HG03135 (cell line): ENCODE data around the gene DNAJC5G.
"Not testable (repeated sequence)": the region's sequence is repeated elsewhere in the genome, so short reads cannot be mapped to it uniquely, and the experiment has no call there.

ENCODE experiments used
- ATAC-seq: cut with Tn5 transposase; IDR thresholded peaks from one replicate; pipeline ENCODE4 v1.9.1; 2021; ENCODE audit warnings: mild to moderate bottlenecking, moderate library complexity; ENCODE audit not compliant: unreplicated experiment

DNAJC5G gene

GRCh38 chr2:27251766-27252165 is 23.5 kb upstream of the DNAJC5G start:
- ATAC-seq: no peak

DNA sequence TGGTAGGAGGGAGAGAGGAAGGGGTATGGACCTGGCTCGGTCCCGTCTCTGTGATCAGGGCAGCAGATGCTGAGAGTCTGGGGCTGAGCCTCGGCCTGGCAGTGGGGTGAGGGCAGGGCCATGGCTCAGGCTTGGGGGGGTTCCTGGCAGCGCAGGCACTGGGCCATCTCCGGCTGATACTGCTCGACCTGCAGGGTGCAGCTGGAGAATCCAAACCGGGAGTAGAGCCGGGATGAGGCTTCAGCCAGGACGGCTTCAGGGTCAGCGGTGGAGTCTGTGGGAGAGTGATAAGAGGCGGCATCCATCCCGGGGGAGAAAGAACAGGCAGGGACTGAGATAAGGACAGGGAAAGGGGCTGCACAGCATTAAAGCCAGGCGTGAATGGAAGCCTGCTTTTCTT is 20.0 kb upstream of the DNAJC5G start:
- ATAC-seq: no peak

DNA sequence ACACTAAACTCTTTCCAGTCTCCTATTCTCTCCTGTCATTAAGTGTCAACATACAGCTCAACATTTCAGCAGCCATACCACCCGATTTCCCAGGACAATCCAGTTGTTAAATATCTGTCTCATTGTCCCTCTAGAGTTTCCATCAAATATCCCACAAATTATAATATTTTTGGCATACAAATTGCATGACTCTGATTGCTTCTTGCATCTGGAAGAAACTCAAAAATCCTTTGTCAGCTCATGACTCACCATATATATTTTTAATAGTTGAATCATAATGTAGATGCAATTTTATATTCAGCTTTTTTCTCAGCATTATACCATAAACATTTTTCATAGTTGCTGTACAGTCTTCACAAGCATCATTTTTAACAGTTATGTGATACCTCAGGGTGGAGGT is 19.6 kb upstream of the DNAJC5G start:
- ATAC-seq: no peak

DNA sequence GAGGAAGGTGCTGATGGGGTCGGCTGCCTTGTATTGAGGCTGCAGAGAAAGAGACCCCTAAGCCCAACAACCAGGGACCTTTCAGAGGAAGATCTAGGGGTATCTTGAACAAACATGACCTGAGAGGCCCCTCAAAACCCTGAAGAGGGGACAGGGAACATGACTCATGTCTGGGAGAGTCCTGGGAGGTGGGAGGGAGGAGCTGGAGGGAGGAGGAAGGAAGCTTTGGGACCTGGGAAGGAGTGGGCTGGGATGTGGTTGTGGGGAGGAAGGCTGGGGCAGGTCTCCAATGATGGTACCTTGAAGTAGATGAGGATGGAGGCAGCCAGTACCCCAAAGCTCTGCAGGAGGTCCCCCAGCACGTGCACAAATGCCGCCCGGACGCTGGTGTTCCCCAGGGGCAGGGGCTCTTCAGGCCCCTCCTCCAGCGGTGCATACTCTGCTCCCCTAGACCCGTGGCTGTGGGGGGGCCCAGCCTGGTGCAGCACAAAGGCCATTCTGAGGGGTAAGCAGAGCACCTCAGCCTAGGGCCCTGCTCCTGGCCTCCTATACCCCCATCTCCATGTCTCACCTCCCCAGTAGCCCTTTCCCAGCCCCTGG is 18.3 kb upstream of the DNAJC5G start:
- ATAC-seq: no peak

DNA sequence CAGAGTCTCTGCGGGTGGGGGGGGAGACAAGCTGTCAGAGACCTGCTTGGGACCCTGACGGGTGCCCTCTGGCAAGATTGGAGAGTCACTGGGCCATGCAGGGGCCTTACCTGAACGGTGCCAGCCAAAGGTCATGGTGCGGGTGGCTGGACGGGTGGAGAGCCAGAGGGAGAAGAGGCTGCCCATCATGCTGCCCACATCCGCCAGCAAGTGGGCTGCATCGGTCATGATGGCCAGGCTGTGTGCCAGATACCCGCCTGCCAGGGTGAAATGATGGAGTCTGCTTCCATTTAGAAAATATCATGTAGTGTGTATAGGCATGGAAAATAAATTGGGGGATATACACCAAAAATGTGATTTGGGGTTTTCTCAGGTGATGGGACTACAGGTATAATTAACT is 17.2 kb upstream of the DNAJC5G start:
- no peak for ATAC-seq

DNA sequence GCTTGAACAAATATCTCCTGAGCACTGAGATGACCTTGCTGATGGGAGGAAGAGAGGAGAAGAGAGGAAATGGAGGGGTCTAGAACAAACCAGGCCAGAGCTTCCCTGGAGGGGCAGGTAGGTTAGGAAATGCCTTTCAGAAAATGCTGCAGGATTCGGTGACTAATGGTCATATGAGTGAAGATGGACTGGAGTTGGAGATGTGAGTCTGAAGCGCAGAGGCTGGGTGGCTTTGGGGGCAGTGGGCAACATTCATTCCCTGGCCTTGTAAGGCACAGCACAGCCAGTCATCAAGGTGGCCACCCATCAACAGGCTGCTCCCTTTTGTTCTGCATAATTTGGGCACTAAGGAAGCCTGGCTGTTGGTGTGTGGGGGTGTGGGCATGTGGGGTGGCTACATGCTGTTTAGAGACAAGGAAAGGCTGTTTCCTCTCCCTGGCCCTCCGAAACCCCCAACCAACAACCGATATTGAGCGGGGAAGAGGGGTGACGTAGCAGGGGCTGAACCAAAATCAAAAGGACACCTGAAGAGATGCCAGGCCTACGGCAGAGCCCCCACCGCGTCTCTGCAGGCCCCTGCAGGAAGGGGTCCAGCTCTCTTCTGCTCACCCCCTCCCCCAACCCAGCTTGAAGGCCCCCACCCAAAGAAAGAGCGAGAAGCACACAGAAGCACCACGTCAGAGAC is 13.8 kb upstream of the DNAJC5G start:
- ATAC-seq: no peak

- no peak for ATAC-seq
Measured at GRCh38 chr2:27261926-27262298, 13.3 kb upstream of the DNAJC5G start.

GRCh38 chr2:27262379-27263286 is 12.6 kb upstream of the DNAJC5G start, which contains the start of gene SLC30A3:
SLC30A3 (minus strand) TSS chr2:27263047; CDS start chr2:27262906, 141 bp downstream.
- no peak for ATAC-seq

DNA sequence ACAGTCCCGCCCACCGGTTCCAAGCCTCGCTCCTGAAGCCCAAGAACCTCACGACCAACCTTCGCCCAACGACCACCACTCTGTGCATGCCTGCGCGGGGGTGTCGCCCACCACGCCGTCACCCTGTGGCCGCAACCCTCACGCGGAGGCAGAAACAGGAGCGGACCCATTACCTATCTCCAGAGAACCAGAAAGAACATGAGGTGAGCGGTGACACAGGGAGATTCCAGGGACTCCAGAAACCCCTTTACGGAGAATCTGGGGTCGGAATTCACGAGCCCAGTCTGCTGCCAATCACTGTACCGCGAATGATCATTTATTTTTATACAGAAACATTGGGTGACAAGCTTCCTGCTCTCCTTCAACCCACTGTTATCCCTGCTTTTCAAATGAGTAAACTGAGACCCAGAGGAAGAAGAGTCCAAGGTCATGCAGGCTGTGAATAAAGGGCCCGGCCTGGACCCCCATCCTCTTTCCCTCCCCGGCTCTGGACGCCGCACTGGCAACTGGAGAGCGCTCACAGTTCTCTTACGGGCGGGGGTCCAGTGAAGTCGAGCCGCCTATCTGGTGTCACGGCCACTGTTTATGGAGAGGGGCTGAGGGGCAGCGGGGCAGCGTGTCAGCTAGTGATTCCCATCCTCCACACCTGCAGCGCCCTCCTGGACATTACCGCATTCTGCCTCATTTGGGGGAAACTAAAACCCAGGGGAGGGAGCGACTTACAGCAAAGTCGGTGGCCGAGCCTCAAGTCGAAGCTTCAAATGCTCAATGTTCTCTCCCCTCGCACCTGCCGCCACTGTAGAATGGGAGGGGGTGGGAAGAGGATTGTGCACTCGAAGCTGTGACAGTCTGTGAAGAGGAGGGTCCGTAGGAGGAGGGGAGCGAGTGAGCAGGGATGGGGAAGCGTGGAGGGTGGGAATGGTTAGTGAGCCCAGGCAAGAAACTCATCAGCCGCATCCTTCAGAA is 11.7 kb upstream of the DNAJC5G start:
- no peak for ATAC-seq

DNA sequence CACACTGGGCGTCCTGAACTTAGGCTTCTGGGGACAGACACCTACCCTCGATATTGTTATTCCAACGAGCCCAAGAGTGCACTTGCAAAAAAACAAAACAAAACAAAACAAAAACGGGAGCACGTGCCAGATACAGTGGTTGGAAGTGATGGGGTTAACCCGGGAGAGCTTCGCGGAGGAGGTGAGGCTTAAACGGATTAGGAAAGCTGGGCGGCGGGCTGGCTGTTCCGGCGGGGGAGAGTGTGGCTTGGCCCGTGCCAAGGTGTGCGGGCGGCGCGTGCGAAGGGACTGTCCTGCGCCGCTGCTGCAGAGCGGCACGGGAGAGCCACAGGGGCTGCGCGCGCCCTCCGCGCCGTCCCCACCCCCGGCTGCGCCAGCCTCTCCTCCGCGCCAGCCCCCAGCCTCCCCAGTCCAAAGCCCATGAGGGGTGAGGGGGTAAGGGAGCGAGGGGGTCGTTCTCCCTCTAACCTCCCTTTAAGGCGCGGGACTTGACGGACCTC is 10.9 kb upstream of the DNAJC5G start:
- no peak for ATAC-seq

GRCh38 chr2:27264753-27265535 is 10.3 kb upstream of the DNAJC5G start:
- ATAC-seq: no peak

GRCh38 chr2:27265536-27265870 is 9.7 kb upstream of the DNAJC5G start:
- ATAC-seq: no peak

- not testable (repeated sequence) for ATAC-seq
Measured at GRCh38 chr2:27268296-27268695, 6.9 kb upstream of the DNAJC5G start.

- ATAC-seq: no peak
Measured at GRCh38 chr2:27270131-27270530, 5.1 kb upstream of the DNAJC5G start.

- no peak for ATAC-seq
Measured at GRCh38 chr2:27270670-27271069, 4.6 kb upstream of the DNAJC5G start.

DNA sequence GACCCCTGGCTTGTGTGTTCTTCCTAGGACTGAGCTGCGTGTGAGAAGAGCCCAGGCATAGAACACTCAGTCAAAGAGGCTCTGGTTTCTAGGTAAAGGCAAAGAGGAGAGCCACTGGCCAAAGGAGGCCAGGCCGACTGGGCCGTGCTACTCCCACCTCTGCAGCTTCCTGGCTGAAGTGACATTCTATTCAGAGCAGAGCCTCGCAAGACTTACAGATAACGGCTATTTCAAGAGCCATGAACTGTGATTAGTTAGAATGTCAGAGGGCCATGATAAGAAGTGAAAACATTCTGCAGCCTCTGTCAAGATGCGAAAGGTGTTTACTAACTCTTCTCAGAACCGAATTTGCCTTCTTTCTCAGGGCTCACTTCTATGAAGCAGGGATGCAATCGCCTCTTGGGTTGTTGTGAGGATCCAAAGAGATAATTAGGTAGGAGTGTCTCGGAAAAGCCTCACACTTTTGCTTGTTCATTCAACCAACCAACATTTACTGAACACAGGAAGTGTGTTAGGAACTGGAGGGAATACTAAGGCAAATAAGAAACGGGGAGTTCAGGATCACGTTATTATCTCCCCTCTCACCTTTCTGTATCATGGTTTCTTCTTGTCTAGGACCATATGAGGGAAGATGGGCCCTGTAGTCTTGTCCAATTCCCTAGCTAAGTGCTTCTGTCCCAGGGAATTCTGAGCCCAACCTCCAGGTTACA is 3.4 kb upstream of the DNAJC5G start:
- no peak for ATAC-seq

DNA sequence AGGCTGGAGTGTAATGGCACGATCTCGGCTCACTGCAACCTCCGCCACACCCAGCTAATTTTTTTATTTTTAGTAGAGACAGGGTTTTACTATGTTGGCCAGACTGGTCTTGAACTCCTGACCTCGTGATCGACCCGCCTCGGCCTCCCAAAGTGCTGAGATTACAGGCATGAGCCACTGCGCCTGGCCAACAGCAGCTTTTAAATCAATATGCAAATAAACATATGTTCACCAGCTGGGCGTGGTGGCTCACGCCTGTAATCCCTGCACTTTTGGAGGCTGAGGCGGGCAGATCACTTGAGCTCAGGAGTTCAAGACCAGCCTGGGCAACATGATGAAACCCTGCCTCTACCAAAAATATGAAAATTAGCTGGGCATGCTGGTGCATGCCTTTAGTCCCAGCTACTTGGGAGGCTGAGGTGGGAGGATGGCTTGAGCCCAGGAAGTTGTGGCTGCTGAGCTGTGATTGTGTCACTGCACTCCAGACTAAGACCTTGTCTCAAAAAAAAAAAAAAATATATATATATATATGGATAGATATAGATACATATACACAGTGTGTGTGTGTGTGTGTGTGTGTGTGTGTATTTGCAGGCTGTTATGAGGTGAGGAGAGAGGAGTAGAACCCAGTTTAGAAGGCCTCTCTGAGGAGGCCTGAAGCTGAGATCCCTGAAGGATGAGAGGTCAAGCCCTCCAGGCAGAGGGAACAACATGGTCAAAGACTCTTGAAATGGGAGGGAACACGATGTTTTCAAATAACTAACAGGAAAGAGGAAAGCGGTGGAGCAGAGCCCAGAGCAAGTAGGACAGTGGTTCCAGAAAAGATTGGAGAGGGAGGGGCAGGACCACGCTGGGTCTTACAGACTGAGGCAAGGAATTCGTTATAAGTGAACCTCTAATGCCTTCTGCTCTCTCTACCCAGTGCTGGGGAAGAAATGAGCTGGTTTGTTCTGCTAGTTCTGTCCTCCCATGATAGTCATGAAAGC is 2.4 kb upstream of the DNAJC5G start:
- ATAC-seq: not testable (repeated sequence)

DNA sequence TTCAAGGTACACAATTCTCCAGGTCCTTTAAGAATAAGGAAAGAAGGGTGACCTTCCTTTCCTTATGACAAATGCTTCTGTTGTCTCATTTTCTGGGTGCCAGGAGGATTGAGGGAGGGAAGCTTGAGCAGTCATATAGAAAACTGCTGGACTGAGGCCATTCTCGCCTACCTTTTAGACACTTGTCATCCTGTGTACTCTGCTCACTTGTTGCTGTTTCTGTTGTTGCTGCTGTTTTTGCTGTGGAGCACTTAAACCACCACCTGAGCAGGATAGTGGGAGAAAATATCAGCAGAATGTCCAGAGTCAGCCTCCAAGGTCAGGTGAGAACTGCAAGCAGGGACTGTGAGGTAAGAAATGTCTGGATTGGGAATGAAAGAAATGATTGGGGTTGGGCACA is 2.8 kb downstream of the DNAJC5G start:
- no peak for ATAC-seq
